Endodermal cell (in vitro differentiated cells): ENCODE measurements around the gene NDST4. TPM values are rescaled to one million over a fixed set of nuclear protein-coding genes. Genes with fewer than 3 reads are reported as not detected.

ENCODE experiments used
- DNase-seq: peaks from one replicate; pipeline ENCODE4 v3.0.0-alpha.2; 2017
- H3K27ac ChIP-seq: 2 replicates; pipeline ENCODE4 v1.5.1; 2013; ENCODE audit warnings: mild to moderate bottlenecking, low read depth, low read length, moderate library complexity
- H3K27me3 ChIP-seq: 2 replicates; pipeline ENCODE4 v1.6.1; 2013; ENCODE audit warnings: mild to moderate bottlenecking, low read length, moderate library complexity; ENCODE audit not compliant: insufficient read depth, control insufficient read depth, poor library complexity, severe bottlenecking
- H3K36me3 ChIP-seq: 2 replicates; pipeline ENCODE4 v1.7.0; 2013; ENCODE audit warnings: mild to moderate bottlenecking, low read length, moderate library complexity; ENCODE audit not compliant: control insufficient read depth, insufficient read depth
- H3K4me1 ChIP-seq: one replicate; pipeline ENCODE4 v1.7.0; 2013; ENCODE audit warnings: low read length; ENCODE audit not compliant: control insufficient read depth, insufficient read depth
- H3K4me3 ChIP-seq: 2 replicates; pipeline ENCODE4 v1.5.1; 2013; ENCODE audit warnings: mild to moderate bottlenecking, low read length, moderate library complexity
- H3K9ac ChIP-seq: 2 replicates; pipeline ENCODE4 v1.6.1; 2013; ENCODE audit warnings: mild to moderate bottlenecking, low read length, moderate library complexity; ENCODE audit not compliant: poor library complexity, severe bottlenecking; ENCODE audit errors: extremely low read depth
- H3K9me3 ChIP-seq: 2 replicates; pipeline ENCODE4 v1.6.1; 2013; ENCODE audit warnings: mild to moderate bottlenecking, low read length, moderate library complexity; ENCODE audit not compliant: control insufficient read depth
- H3K27ac Mint-ChIP-seq: 2 replicates; pipeline ENCODE4 v1.8.0; 2020; ENCODE audit warnings: mixed read lengths
- H3K27me3 Mint-ChIP-seq: 2 replicates; pipeline ENCODE4 v1.8.0; 2021; ENCODE audit warnings: mild to moderate bottlenecking, mixed read lengths; ENCODE audit not compliant: insufficient read depth
- H3K36me3 Mint-ChIP-seq: 2 replicates; pipeline ENCODE4 v1.8.0; 2020; ENCODE audit warnings: low read depth, mixed read lengths
- H3K4me1 Mint-ChIP-seq: 2 replicates; pipeline ENCODE4 v1.8.0; 2020; ENCODE audit warnings: mixed read lengths
- H3K4me3 Mint-ChIP-seq: 2 replicates; pipeline ENCODE4 v1.8.0; 2020; ENCODE audit warnings: mild to moderate bottlenecking, moderate library complexity, mixed read lengths
- H3K9me3 Mint-ChIP-seq: 2 replicates; pipeline ENCODE4 v1.8.0; 2020; ENCODE audit warnings: mild to moderate bottlenecking, mixed read lengths
- CTCF ChIP-seq: fragments of 200-600 bp; sonication (generic); conservative IDR thresholded peaks from 2 replicates; pipeline ENCODE4 v1.5.0; 2021; ENCODE audit warnings: antibody characterized with exemption, mild to moderate bottlenecking
- WGBS, 2 experiments: methylation state at CpG; one replicate each; pipeline versions ENCODE4 v1.1.5 to v1.1.7; 2013; ENCODE audit warnings: missing lambda C conversion rate in 2 of 2, mixed read lengths in 1 of 2; ENCODE audit not compliant: insufficient coverage in 1 of 2, insufficient read length in 1 of 2; 5-methylcytosine and 5-hydroxymethylcytosine counted together
- total RNA-seq, 2 donors: library from RNA; stranded (reverse); fragmentation: NEBNext Ultra II Directional in 1 of 2; extraction: Animal tissue kit (Norgen Biotek cat#: 25700) in 1 of 2; gene quantifications; 2 replicates in 1 of 2; 3 replicates in 1 of 2; pipeline ENCODE4 v1.2.1, GENCODE V29; 2021

NDST4 gene
- total RNA-seq, 2 donors from 2014 or later: 0.31 TPM; not detected in 1

- H3K27ac ChIP-seq: no peak overlapping the region
- 81 to 83% methylated on average over 1 to 2 of the region's 2 CpGs for WGBS, 2 experiments
- no peak for TF ChIP-seq CTCF
Observed at GRCh38 chr4:114907568-114907967, 205.9 kb downstream of the NDST4 start.

GRCh38 chr4:114905017-114905416, 208.4 kb downstream of the NDST4 start:
- no peak for DNase-seq
- no peak for TF ChIP-seq CTCF
- H3K9me3 Mint-ChIP-seq: no peaks in the 10 kb centered on the region
- no peak overlapping the region for H3K9ac ChIP-seq
- H3K27me3 Mint-ChIP-seq: no peaks in the 10 kb centered on the region
- H3K4me3 ChIP-seq: no peak overlapping the region
- no peaks in the 10 kb centered on the region for H3K36me3 Mint-ChIP-seq
- no peaks in the 10 kb centered on the region for H3K27me3 ChIP-seq
- no peak overlapping the region for H3K27ac ChIP-seq
- peaks cover 3% of the 10 kb centered on the region for H3K4me1 Mint-ChIP-seq
- H3K36me3 ChIP-seq: no peaks in the 10 kb centered on the region
- H3K4me3 Mint-ChIP-seq: no peak overlapping the region
- H3K4me1 ChIP-seq: no peaks in the 10 kb centered on the region
- H3K9me3 ChIP-seq: no peaks in the 10 kb centered on the region
- H3K27ac Mint-ChIP-seq: no peak overlapping the region

More at GRCh38 chr4:114907568-114907967, 205.9 kb downstream of the NDST4 start:
- DNase-seq: no peak
- H3K4me1 ChIP-seq: no peaks in the 10 kb centered on the region
- H3K27ac Mint-ChIP-seq: no peak overlapping the region
- no peaks in the 10 kb centered on the region for H3K36me3 ChIP-seq
- H3K4me1 Mint-ChIP-seq: peaks cover 3% of the 10 kb centered on the region
- no peaks in the 10 kb centered on the region for H3K9me3 Mint-ChIP-seq
- H3K4me3 Mint-ChIP-seq: no peak overlapping the region
- no peaks in the 10 kb centered on the region for H3K27me3 ChIP-seq
- no peaks in the 10 kb centered on the region for H3K27me3 Mint-ChIP-seq
- no peaks in the 10 kb centered on the region for H3K9me3 ChIP-seq
- no peak overlapping the region for H3K9ac ChIP-seq
- no peaks in the 10 kb centered on the region for H3K36me3 Mint-ChIP-seq
- H3K4me3 ChIP-seq: no peak overlapping the region

GRCh38 chr4:114900934-114901333, 212.5 kb downstream of the NDST4 start:
- 83 to 95% methylated on average over 1 to 4 of the region's 4 CpGs for WGBS, 2 experiments
- no peaks in the 10 kb centered on the region for H3K4me1 Mint-ChIP-seq

More at GRCh38 chr4:114900934-114901333, 212.5 kb downstream of the NDST4 start:
- Histone ChIP-seq H3K27me3 (no peaks in the 10 kb centered on the region), H3K9me3 (no peaks in the 10 kb centered on the region), H3K27ac (no peak overlapping the region), H3K36me3 (no peaks in the 10 kb centered on the region), H3K4me3 (no peak overlapping the region), H3K9ac (no peak overlapping the region), H3K4me1 (no peaks in the 10 kb centered on the region)
- no peaks in the 10 kb centered on the region for H3K9me3 Mint-ChIP-seq
- H3K36me3 Mint-ChIP-seq: no peaks in the 10 kb centered on the region
- no peak overlapping the region for H3K4me3 Mint-ChIP-seq
- no peak for TF ChIP-seq CTCF
- DNase-seq: no peak
- H3K27me3 Mint-ChIP-seq: no peaks in the 10 kb centered on the region
- H3K27ac Mint-ChIP-seq: no peak overlapping the region
